HCT116 (cell line): ENCODE measurements around the gene MNT.

Experiments
- EZH2 ChIP-seq: fragments of 200-600 bp; sonication (generic); IDR thresholded peaks from 2 replicates; pipeline ENCODE4 v1.6.1; 2017; ENCODE audit warnings: antibody characterized with exemption, mixed run types
- POLR2A ChIP-seq: IDR thresholded peaks from 2 replicates; pipeline ENCODE4 v1.7.0; 2011; ENCODE audit warnings: borderline replicate concordance; ENCODE audit not compliant: insufficient read depth, insufficient read length; ENCODE audit errors: extremely low read depth
- POLR2AphosphoS5 ChIP-seq: IDR thresholded peaks from 2 replicates; pipeline ENCODE4 v1.6.1; 2011; ENCODE audit warnings: mild to moderate bottlenecking, low read depth, low read length, moderate library complexity
- TCF7L2 ChIP-seq: IDR thresholded peaks from 2 replicates; pipeline ENCODE4 v1.7.0; 2011; ENCODE audit warnings: borderline replicate concordance, inconsistent platforms; ENCODE audit not compliant: insufficient read depth, insufficient read length; ENCODE audit errors: extremely low read depth
- ZBTB33 ChIP-seq: IDR thresholded peaks from 2 replicates; pipeline ENCODE4 v1.6.1; 2011; ENCODE audit warnings: mild to moderate bottlenecking, low read length, moderate library complexity; ENCODE audit not compliant: insufficient replicate concordance; ENCODE audit errors: extremely low read depth

DNA sequence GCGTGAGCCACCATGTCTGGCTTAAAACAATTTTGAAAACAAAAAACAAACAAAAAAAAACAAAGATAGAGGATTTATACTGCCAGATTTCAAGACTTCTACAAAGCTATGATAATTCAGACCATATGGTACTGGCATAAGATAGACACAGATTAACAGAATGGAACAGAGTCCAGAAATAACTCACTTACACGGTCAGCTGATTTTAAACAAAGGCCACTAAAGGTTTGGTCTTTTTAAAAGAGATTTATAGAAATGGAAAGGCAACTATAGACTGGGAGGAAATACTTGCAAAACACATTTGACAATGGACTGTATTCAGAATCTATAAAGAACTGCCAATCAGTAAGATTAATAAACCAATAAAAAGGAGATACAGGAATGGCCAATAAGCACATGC lies 48.6 kb upstream of the MNT start:
- no peak for TF ChIP-seq ZBTB33
- TF ChIP-seq EZH2: no peak
- TF ChIP-seq POLR2A: no peak
- no peak for TF ChIP-seq TCF7L2
- TF ChIP-seq POLR2AphosphoS5: no peak
